GM18505 (cell line): ENCODE measurements around the gene ACSM6.
"Not testable (repeated sequence)": the region's sequence is repeated elsewhere in the genome, so short reads cannot be mapped to it uniquely, and the experiment has no call there.

Experiments used
- ATAC-seq: cut with Tn5 transposase; IDR thresholded peaks from one replicate; pipeline ENCODE4 v1.9.1; 2021; ENCODE audit not compliant: unreplicated experiment
- POLR2A ChIP-seq: IDR thresholded peaks from 4 replicates; pipeline ENCODE4 v1.6.1; 2011; ENCODE audit warnings: borderline replicate concordance; ENCODE audit not compliant: insufficient read depth, insufficient read length; ENCODE audit errors: extremely low read depth

Gene ACSM6

GRCh38 chr10:95196046-95196445 lies 2.0 kb downstream of the ACSM6 start:
- ATAC-seq, result no peak
- no peak for TF ChIP-seq POLR2A

DNA sequence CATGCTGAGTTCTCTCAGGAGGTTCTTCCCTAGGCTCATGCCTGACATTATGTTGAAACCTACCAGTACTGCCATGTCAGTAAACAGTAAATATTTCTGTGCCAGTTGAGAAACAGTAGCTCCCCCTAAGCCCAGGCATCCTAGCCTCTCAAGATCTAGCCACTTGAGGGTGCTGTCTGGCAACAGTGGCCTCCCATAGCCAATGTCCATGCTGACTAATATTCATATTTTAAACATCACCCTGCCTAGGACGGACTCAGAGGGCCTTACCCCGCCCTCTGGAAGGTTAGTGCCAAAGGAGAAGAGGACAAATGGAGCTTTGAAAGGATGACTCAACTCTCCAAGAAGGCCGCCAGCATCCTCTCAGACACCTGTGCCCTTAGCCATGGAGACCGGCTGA lies 7.7 kb downstream of the ACSM6 start:
- TF ChIP-seq POLR2A, result no peak
- ATAC-seq, result no peak

- not testable (repeated sequence) for ATAC-seq
Observed at GRCh38 chr10:95202865-95203264, 8.8 kb downstream of the ACSM6 start.

- TF ChIP-seq POLR2A, result no peak
- ATAC-seq, result no peak
Observed at GRCh38 chr10:95208702-95209391, 14.8 kb downstream of the ACSM6 start.

GRCh38 chr10:95209509-95210127 lies 15.6 kb downstream of the ACSM6 start:
- no peak for TF ChIP-seq POLR2A
- ATAC-seq, result no peak

DNA sequence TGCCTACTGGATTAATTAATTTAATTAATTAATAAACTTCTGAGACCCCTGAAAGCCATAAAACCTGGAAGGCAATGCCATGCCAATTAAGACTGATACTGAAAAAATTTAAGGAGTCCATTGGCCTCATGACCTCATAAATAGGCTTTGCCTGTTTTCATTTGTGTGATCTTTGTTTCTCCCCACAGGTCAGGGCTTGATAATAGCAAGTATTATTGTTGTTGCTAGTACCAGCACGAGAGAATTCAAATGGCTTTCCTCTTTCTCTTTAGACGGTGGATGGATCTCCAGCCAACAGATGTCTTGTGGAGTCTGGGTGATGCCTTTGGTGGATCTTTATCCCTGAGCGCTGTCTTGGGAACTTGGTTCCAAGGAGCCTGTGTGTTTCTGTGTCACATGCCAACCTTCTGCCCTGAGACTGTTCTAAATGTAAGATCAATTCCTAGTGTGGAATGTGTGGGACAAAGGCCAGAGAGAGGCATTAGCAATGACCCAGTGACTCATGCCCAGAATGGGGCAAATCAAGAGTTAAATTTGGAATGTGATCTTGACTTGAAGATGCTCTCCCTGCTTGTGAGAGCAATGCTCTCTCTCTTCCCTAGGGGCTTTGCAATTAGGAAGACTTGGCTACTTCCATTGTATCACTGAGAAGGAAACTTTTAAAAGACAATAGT lies 17.7 kb downstream of the ACSM6 start:
- no peak for ATAC-seq
- TF ChIP-seq POLR2A, result no peak

GRCh38 chr10:95214369-95214768 lies 20.3 kb downstream of the ACSM6 start:
- TF ChIP-seq POLR2A, result no peak
- no peak for ATAC-seq

GRCh38 chr10:95214793-95215192 lies 20.8 kb downstream of the ACSM6 start:
- no peak for ATAC-seq
- no peak for TF ChIP-seq POLR2A

DNA sequence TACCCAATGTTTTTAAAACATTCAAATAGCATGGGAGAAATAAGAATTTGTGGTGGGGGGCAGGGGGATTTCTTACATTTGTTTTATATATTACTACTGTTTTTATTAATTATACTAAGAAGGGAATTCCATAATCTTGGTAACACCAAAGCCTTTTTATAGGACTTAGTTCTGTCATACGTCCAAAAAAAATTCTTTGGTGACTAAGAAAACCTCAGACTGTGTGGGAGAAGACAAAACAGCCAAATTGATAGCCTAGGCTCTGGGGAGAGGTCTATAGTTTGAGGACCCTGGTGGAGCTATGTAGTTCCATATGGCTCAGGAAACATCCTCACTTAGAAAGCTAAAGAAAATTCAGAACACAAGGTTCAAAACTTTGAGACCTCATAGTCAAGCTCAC lies 23.4 kb downstream of the ACSM6 start:
- no peak for ATAC-seq
- TF ChIP-seq POLR2A, result no peak

DNA sequence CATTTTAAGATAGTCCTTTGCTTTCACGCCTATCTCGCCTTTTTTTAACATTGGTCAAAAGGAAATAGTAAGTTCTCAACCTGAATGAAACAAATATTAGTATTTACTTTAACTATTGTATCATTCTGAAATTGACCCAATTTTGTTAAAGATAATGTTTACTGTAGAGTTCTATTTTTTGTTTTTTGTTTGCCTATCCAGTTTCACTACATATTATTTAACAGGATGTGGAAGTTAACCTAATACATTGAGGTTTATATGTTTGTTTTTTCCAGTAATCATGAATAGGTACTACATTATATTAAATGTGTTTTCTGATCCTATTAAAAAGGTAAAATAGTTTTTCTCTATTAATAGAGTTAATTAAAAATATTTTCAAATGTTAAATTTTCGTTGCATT lies 26.5 kb downstream of the ACSM6 start:
- no peak for ATAC-seq
- no peak for TF ChIP-seq POLR2A

DNA sequence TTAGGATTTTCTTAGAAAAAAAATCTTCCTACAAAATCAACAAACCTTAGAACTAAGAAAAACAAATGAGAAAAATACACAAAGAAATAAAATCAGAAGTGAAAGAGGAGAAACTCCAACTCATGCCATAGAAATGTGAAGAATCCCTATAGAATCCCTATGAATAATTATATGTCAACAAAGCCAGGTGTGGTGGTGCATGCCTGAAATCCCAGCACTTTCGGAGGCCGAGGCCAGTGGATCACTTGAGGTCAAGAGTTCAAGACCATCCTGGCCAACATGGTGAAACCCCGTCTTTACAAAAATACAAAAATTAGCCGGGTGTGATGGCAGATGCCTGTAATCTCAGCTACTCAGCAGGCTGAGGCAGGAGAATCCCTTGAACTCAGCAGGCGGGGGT lies 27.1 kb downstream of the ACSM6 start:
- no peak for ATAC-seq
- no peak for TF ChIP-seq POLR2A

- no peak for ATAC-seq
- TF ChIP-seq POLR2A, result no peak
Observed at GRCh38 chr10:95225136-95225535, 31.1 kb downstream of the ACSM6 start.

- not testable (repeated sequence) for ATAC-seq
Observed at GRCh38 chr10:95228934-95229723, 35.1 kb downstream of the ACSM6 start.
